Nephron (organoid): ENCODE results near the gene FRA10AC1.

Experiments
- H3K27ac Mint-ChIP-seq, 3 experiments: 2 replicates each; pipeline ENCODE4 v1.8.0; 2020; ENCODE audit warnings: mixed read lengths in 3 of 3, mild to moderate bottlenecking in 2 of 3, moderate library complexity in 1 of 3
- H3K27me3 Mint-ChIP-seq: 2 replicates; pipeline ENCODE4 v1.8.0; 2021; ENCODE audit warnings: low read depth, mild to moderate bottlenecking, moderate library complexity, mixed read lengths
- H3K36me3 Mint-ChIP-seq: 2 replicates; pipeline ENCODE4 v1.8.0; 2020; ENCODE audit warnings: low read depth, mixed read lengths
- H3K4me1 Mint-ChIP-seq: 2 replicates; pipeline ENCODE4 v1.8.0; 2020; ENCODE audit warnings: mixed read lengths
- H3K4me3 Mint-ChIP-seq, 3 experiments: 2 replicates each; pipeline ENCODE4 v1.8.0; 2020; ENCODE audit warnings: mild to moderate bottlenecking in 3 of 3, mixed read lengths in 3 of 3, moderate library complexity in 2 of 3
- H3K9me3 Mint-ChIP-seq: 2 replicates; pipeline ENCODE4 v1.8.0; 2020; ENCODE audit warnings: mixed read lengths
- TF ChIP-seq, protein P1 (sequence below), 3 experiments: fragments of 200-600 bp; sonication (generic); IDR thresholded peaks; one replicate each; pipeline ENCODE4 v1.5.0; 2021; ENCODE audit warnings: antibody characterized with exemption in 3 of 3; ENCODE audit not compliant: unreplicated experiment in 3 of 3

Gene FRA10AC1

DNA sequence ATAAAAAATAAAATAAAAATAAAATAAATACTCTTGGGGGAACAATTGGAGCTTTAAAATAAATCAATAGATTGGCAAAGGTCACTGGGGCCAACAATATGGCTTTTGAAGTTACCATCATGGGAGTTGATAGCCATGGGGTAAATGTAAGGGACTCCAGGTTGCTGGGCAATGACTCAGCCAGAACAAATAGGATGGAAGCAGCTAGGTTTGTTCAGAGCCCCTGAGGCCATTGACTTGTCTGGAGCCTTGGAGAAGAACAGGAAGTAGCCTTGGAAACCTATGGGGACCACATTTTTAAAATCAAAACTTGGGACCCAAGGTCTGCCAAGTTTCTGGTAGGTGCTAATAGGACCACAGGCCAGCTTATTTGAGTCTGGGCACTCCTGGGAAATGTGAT, 20.2 kb upstream of the FRA10AC1 start:
- TF ChIP-seq, protein P1, sequence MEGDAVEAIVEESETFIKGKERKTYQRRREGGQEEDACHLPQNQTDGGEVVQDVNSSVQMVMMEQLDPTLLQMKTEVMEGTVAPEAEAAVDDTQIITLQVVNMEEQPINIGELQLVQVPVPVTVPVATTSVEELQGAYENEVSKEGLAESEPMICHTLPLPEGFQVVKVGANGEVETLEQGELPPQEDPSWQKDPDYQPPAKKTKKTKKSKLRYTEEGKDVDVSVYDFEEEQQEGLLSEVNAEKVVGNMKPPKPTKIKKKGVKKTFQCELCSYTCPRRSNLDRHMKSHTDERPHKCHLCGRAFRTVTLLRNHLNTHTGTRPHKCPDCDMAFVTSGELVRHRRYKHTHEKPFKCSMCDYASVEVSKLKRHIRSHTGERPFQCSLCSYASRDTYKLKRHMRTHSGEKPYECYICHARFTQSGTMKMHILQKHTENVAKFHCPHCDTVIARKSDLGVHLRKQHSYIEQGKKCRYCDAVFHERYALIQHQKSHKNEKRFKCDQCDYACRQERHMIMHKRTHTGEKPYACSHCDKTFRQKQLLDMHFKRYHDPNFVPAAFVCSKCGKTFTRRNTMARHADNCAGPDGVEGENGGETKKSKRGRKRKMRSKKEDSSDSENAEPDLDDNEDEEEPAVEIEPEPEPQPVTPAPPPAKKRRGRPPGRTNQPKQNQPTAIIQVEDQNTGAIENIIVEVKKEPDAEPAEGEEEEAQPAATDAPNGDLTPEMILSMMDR (IDR thresholded peaks at IDR 0.05; ENCODE audit: unreplicated experiment in 3 of 3): no peak

DNA sequence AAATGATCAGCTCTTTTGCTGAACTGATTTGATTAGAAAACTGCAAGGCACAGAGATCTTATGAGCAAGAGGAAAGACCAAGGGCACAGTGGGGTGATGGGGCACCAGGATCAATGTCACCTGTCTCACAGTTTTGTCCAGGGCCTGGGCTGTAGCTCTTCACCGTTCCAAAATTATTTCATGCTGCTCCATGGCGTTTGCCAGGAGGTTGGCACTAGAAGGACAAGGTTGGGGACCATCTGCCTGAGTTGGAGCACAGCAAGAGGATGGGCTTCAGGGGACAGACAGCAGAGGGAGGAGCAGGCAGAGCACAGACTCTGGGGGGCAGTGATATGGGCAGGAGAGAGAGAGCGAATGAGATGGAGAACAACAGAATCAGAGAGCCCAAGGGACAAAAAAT, 17.5 kb upstream of the FRA10AC1 start:
- Mint-ChIP-seq H3K36me3 (no peaks in the 10 kb centered on the region), H3K27me3 (peaks cover 9% of the 10 kb centered on the region), H3K27ac (no peak overlapping the region), H3K4me3 (no peak overlapping the region), H3K4me1 (no peaks in the 10 kb centered on the region), H3K9me3 (no peaks in the 10 kb centered on the region)
- TF ChIP-seq, protein P1 (IDR thresholded peaks at IDR 0.05; ENCODE audit: unreplicated experiment in 3 of 3): no peak

More for the DNA sequence above, 20.2 kb upstream of the FRA10AC1 start:
- peaks cover 16% of the 10 kb centered on the region for H3K27me3 Mint-ChIP-seq
- H3K4me3 Mint-ChIP-seq: no peak overlapping the region
- H3K9me3 Mint-ChIP-seq: no peaks in the 10 kb centered on the region
- H3K27ac Mint-ChIP-seq: no peak overlapping the region
- no peaks in the 10 kb centered on the region for H3K4me1 Mint-ChIP-seq
- H3K36me3 Mint-ChIP-seq: no peaks in the 10 kb centered on the region

DNA sequence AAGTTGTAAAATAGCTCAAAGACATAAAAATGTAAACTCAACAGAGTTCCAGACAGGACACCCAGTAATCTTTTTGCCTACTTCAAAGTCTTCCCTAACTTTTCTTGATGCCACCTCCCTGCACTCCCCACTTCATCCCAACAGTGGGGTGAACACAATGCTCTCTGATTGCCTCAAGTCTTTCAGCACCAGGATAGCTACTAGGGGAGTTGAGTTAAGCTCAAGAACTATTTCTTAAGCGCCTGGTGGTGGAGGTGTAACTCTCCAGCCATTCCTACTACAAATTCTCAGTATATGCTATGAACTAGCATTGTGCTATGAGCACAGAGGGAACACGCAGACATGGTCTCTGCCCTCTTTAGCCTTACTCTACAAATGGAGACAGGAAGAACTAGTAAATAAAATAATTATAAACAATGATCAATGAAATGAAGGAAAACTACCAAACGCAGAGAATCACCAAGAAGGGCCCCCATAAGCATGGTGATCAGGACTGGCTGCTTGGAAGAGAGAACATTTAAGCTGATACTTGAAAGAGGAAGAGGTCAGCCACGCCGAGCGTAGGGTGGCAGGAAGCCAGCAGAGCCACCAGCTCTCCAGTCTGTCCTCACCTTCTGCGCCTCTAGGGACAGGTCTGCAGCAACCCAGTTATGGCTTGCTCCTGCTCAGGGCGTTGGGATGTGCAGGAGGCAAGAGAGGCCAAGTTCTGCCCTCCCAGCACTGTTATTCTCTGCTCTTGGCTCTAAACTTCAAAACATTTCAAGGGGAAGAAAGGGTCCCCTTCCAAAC, 16.7 kb upstream of the FRA10AC1 start:
- Mint-ChIP-seq H3K9me3 (no peaks in the 10 kb centered on the region), H3K4me3 (no peak overlapping the region), H3K4me1 (no peaks in the 10 kb centered on the region)

DNA sequence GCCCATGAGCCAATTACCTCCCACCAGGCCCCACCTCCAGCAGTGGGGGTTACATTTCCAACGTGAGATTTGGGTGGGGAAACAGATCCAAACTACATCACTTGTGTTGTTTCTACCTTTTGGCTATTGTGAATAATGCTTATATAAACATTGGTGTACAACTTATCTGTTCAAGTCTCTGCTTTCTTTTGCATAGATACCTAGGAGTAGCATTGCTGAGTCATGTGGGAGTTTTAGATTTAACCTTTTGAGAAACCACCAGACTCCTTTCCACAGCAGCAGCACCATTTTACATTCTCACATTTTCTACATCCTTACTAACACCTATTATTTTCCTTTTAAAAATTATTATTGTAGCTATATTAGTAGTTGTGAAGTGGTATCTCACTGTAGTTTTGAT, 14.4 kb upstream of the FRA10AC1 start:
- Mint-ChIP-seq H3K27me3 (peaks cover 15% of the 10 kb centered on the region), H3K27ac (no peak overlapping the region), H3K4me1 (no peaks in the 10 kb centered on the region), H3K4me3 (no peak overlapping the region), H3K36me3 (no peaks in the 10 kb centered on the region), H3K9me3 (no peaks in the 10 kb centered on the region)
- TF ChIP-seq, protein P1 (IDR thresholded peaks at IDR 0.05; ENCODE audit: unreplicated experiment in 3 of 3): no peak

More for the DNA sequence above, 16.7 kb upstream of the FRA10AC1 start:
- Mint-ChIP-seq H3K27me3 (peaks cover 9% of the 10 kb centered on the region), H3K36me3 (no peaks in the 10 kb centered on the region), H3K27ac (no peak overlapping the region)
- TF ChIP-seq, protein P1 (IDR thresholded peaks at IDR 0.05; ENCODE audit: unreplicated experiment in 3 of 3): no peak

DNA sequence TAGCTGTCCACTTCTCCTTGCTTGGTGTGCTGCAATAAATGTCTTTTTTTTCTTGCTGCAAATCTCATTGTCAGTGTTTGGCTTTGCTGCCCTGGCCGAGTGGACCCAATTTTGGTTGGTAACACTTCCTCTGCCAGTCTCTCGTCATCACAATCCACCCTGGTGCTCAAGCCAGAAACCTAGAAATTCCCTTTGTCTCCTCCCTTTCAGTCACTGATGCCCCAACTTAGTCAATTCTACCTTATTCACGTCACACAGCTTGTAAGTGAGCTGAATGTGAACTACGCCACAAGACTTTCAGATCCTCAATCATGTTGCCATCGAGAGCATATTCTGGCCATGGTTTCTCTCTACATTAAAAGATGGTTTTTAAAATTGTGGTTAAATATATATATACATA, 13.0 kb upstream of the FRA10AC1 start:
- no peaks in the 10 kb centered on the region for H3K4me1 Mint-ChIP-seq
- H3K4me3 Mint-ChIP-seq: no peak overlapping the region
- no peaks in the 10 kb centered on the region for H3K9me3 Mint-ChIP-seq
- no peaks in the 10 kb centered on the region for H3K36me3 Mint-ChIP-seq
- peaks cover 15% of the 10 kb centered on the region for H3K27me3 Mint-ChIP-seq
- no peak overlapping the region for H3K27ac Mint-ChIP-seq
- TF ChIP-seq, protein P1 (IDR thresholded peaks at IDR 0.05; ENCODE audit: unreplicated experiment in 3 of 3): no peak

DNA sequence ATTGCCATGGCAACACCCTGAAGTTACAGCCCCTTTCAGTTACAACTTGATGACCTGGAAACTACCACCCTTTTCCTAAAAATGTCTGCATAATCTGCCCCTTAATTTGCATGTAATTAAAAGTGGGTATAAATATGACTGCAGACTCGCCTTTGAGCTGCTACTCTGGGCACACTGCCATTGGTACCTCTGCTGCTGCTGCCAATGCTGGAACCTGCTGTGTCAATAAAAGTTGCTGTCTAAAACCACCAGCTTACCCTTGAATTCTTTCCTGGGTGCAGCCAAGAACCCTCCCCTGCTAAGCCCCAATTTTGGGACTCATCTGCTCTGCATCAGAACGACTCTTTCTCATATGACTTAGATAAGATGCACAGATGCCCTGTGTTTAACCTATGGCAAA, 10.2 kb upstream of the FRA10AC1 start:
- Mint-ChIP-seq H3K36me3 (no peaks in the 10 kb centered on the region), H3K27me3 (peaks cover 8% of the 10 kb centered on the region)

More for the DNA sequence above, 10.2 kb upstream of the FRA10AC1 start:
- H3K27ac Mint-ChIP-seq: peak overlapping the region in 1 of 3 experiments; percentile 30
- H3K4me3 Mint-ChIP-seq: no peak overlapping the region
- H3K9me3 Mint-ChIP-seq: no peaks in the 10 kb centered on the region
- H3K4me1 Mint-ChIP-seq: no peaks in the 10 kb centered on the region
- TF ChIP-seq, protein P1 (IDR thresholded peaks at IDR 0.05; ENCODE audit: unreplicated experiment in 3 of 3): no peak
